ENCODE measurements around the gene ACO1. TPM values are rescaled to one million over a fixed set of nuclear protein-coding genes. Genes with fewer than 3 reads are reported as not detected.

The ACO1 gene
- total and polyA plus RNA-seq, 9 of the 15 experiments (the other 6 are each of a cell fraction or from before 2014, with no cell fraction given): 0.96 to 29.7 (median 16.9) TPM

DNA sequence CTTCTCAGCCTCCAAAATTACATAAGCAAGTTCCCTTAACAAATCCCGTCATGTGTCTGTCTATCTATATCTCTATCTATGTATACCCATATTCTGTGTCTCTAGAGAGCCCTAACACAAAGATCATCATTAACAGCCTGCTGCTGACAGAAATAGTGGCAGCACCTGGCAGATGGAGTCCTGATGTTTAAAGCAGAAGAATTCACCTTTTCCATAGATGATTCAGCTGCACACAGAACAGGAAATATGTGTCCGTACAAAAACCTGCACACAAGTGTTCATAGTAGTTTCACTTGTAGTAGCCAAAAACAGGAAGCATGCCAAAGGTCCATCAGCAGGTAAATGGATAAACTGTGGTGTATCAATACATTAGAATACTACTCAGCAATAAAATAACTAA lies 45.0 kb upstream of the ACO1 start:
- ChIA-PET POLR2A (no interaction called here), CTCF (ENCODE audit: low intra/inter-chr PET ratio) (no interaction called here)
- no peaks in the 10 kb centered on the region for H3K36me3 ChIP-seq (ENCODE audit: control insufficient read depth, insufficient read depth, low read length)
- no peaks in the 10 kb centered on the region for H4K20me1 ChIP-seq (replicated peaks; ENCODE audit: control insufficient read depth, insufficient read depth, low read length)
- H3K27ac ChIP-seq (ENCODE audit: extremely low read depth, low read depth, low read length): no peak overlapping the region
- H3K4me2 ChIP-seq (ENCODE audit: insufficient read depth, low read length): no peak overlapping the region
- in situ Hi-C loops (cut with MboI): no loop called here
- BruUV-seq (replicated peaks): no TSS peak
- no peak overlapping the region for H3K9ac ChIP-seq (ENCODE audit: insufficient read depth in 1 of 2, low read depth in 2 of 2, low read length in 2 of 2)
- H3K27me3 ChIP-seq (ENCODE audit: control insufficient read depth in 2 of 2, insufficient read depth in 2 of 2, low read length in 2 of 2): no peaks in the 10 kb centered on the region
- no peaks in the 10 kb centered on the region for H3K9me1 ChIP-seq (ENCODE audit: control insufficient read depth, insufficient read depth, low read length)
- no peak for ATAC-seq
- TF ChIP-seq ZNF133 (CRISPR knock-in tag; IDR thresholded peaks at IDR 0.05) (no peak), YBX1 (IDR thresholded peaks at IDR 0.05) (no peak), SIN3A (IDR thresholded peaks at IDR 0.05; ENCODE audit: borderline replicate concordance in 2 of 2, control insufficient read depth in 1 of 2, low read depth in 2 of 2, low read length in 2 of 2) (no peak), MEF2D (tag; conservative IDR thresholded peaks at IDR 0.05; ENCODE audit: low read depth) (no peak), ZBTB49 (CRISPR knock-in tag; IDR thresholded peaks at IDR 0.05; ENCODE audit: borderline replicate concordance) (no peak), ZNF143 (CRISPR knock-in tag; IDR thresholded peaks at IDR 0.05) (no peak)
- TF ChIP-seq, protein P1, sequence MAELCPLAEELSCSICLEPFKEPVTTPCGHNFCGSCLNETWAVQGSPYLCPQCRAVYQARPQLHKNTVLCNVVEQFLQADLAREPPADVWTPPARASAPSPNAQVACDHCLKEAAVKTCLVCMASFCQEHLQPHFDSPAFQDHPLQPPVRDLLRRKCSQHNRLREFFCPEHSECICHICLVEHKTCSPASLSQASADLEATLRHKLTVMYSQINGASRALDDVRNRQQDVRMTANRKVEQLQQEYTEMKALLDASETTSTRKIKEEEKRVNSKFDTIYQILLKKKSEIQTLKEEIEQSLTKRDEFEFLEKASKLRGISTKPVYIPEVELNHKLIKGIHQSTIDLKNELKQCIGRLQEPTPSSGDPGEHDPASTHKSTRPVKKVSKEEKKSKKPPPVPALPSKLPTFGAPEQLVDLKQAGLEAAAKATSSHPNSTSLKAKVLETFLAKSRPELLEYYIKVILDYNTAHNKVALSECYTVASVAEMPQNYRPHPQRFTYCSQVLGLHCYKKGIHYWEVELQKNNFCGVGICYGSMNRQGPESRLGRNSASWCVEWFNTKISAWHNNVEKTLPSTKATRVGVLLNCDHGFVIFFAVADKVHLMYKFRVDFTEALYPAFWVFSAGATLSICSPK (IDR thresholded peaks at IDR 0.05; ENCODE audit: borderline replicate concordance): no peak
- TF ChIP-seq, protein P2, sequence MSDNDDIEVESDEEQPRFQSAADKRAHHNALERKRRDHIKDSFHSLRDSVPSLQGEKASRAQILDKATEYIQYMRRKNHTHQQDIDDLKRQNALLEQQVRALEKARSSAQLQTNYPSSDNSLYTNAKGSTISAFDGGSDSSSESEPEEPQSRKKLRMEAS (CRISPR knock-in tag; IDR thresholded peaks at IDR 0.05): no peak
- TF ChIP-seq, protein P3, sequence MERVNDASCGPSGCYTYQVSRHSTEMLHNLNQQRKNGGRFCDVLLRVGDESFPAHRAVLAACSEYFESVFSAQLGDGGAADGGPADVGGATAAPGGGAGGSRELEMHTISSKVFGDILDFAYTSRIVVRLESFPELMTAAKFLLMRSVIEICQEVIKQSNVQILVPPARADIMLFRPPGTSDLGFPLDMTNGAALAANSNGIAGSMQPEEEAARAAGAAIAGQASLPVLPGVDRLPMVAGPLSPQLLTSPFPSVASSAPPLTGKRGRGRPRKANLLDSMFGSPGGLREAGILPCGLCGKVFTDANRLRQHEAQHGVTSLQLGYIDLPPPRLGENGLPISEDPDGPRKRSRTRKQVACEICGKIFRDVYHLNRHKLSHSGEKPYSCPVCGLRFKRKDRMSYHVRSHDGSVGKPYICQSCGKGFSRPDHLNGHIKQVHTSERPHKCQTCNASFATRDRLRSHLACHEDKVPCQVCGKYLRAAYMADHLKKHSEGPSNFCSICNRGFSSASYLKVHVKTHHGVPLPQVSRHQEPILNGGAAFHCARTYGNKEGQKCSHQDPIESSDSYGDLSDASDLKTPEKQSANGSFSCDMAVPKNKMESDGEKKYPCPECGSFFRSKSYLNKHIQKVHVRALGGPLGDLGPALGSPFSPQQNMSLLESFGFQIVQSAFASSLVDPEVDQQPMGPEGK (CRISPR knock-in tag; IDR thresholded peaks at IDR 0.05; ENCODE audit: borderline replicate concordance): no peak
- H3K4me1 ChIP-seq (replicated peaks in 1 of 2; ENCODE audit: control insufficient read depth in 2 of 2, insufficient read depth in 2 of 2, low read length in 2 of 2): no peaks in the 10 kb centered on the region
- H2AFZ ChIP-seq (ENCODE audit: low read depth, low read length): no peak overlapping the region
- intact Hi-C loops (cut with micrococcal nuclease): no loop called here
- no peak for FAIRE-seq
- no peak for DNase-seq (ENCODE audit: extremely low read depth in 1 of 4, low spot score in 3 of 4)
- H3K4me3 ChIP-seq: no peak overlapping the region
- H3K9me3 ChIP-seq (replicated peaks; ENCODE audit: control insufficient read depth, insufficient read depth, low read depth, low read length): no peaks in the 10 kb centered on the region
- no peaks in the 10 kb centered on the region for H3K79me2 ChIP-seq (ENCODE audit: control insufficient read depth, insufficient read depth, low read length)
- 0% methylated on average over 2 of the region's 2 CpGs for WGBS (ENCODE audit: insufficient coverage, low coverage, missing lambda C conversion rate)

All from K562 (cell line).